H1 (cell line): ENCODE measurements around the gene ATP6V0A4. TPM values are rescaled to one million over a fixed set of nuclear protein-coding genes. Genes with fewer than 3 reads are reported as not detected.

Experiments used
- CTCF ChIA-PET: fragments of 300-600 bp; sonication (Branson Sonifier 250); formaldehyde crosslinking; loops from one replicate; lab custom pipeline; 2021; ENCODE audit not compliant: partially characterized antibody; lab: Charles Lee
- POLR2A ChIA-PET: fragments of 300-600 bp; sonication (Branson Sonifier 250); formaldehyde crosslinking; loops from one replicate; lab custom pipeline; 2021; ENCODE audit warnings: inconsistent platforms; ENCODE audit not compliant: partially characterized antibody; lab: Charles Lee
- DNase-seq, 2 experiments: peaks; one replicate each; pipeline versions ENCODE4 v3.0.0 to v3.0.0-alpha.2; 2010 to 2022; ENCODE audit warnings: low spot score in 2 of 2, low read depth in 1 of 2, mixed read lengths in 1 of 2
- FAIRE-seq: peaks from 2 replicates; lab custom pipeline; 2011; peaks lifted over from hg19 to GRCh38; lab: Jason Lieb, UNC
- H2AFZ ChIP-seq: 2 replicates; pipeline ENCODE4 v1.8.1; 2012; ENCODE audit warnings: low read length, inconsistent platforms
- H2AK5ac ChIP-seq: 2 replicates; pipeline ENCODE4 v1.6.1; 2013; ENCODE audit warnings: low read depth, low read length
- H2BK120ac ChIP-seq: replicated peaks from 2 replicates; pipeline ENCODE3; 2013; ENCODE audit warnings: low read depth, low read length, inconsistent platforms
- H2BK12ac ChIP-seq: 2 replicates; pipeline ENCODE4 v1.6.1; 2013; ENCODE audit warnings: low read depth, low read length
- H2BK15ac ChIP-seq: 2 replicates; pipeline ENCODE4 v1.6.1; 2013; ENCODE audit warnings: low read length
- H2BK20ac ChIP-seq: 2 replicates; pipeline ENCODE4 v1.6.1; 2013; ENCODE audit warnings: low read length
- H2BK5ac ChIP-seq: 2 replicates; pipeline ENCODE4 v1.6.1; 2013; ENCODE audit warnings: low read depth, low read length
- H3K14ac ChIP-seq: 2 replicates; pipeline ENCODE4 v1.6.1; 2013; ENCODE audit warnings: inconsistent platforms; ENCODE audit not compliant: insufficient read length
- H3K18ac ChIP-seq: 2 replicates; pipeline ENCODE4 v1.6.1; 2013; ENCODE audit warnings: low read length; ENCODE audit errors: extremely low read depth
- H3K23ac ChIP-seq: 2 replicates; pipeline ENCODE4 v1.6.1; 2013; ENCODE audit warnings: inconsistent platforms; ENCODE audit not compliant: insufficient read length
- H3K23me2 ChIP-seq: 2 replicates; pipeline ENCODE4 v1.6.1; 2013; ENCODE audit warnings: low read depth, low read length
- H3K27ac ChIP-seq: 2 replicates; pipeline ENCODE4 v1.6.1; 2011; ENCODE audit warnings: low read depth, low read length, inconsistent platforms
- H3K27me3 ChIP-seq, 4 experiments: replicated peaks in 1 of 4; 1 replicate in 1 of 4; 2 replicates in 3 of 4; pipeline versions ENCODE4 v1.6.1 to v1.8.1; 2011 to 2013; ENCODE audit warnings: low read length in 3 of 4, mild to moderate bottlenecking in 3 of 4, inconsistent platforms in 2 of 4, mixed read lengths in 2 of 4, moderate library complexity in 1 of 4; ENCODE audit not compliant: control insufficient read depth in 3 of 4, insufficient read depth in 3 of 4; ENCODE audit errors: extremely low read depth in 1 of 4
- H3K36me3 ChIP-seq, 4 experiments: 2 replicates each; pipeline versions ENCODE4 v1.6.1 to v1.8.1; 2011 to 2013; ENCODE audit warnings: mild to moderate bottlenecking in 4 of 4, low read length in 3 of 4, moderate library complexity in 2 of 4, control low read depth in 1 of 4, inconsistent platforms in 1 of 4; ENCODE audit not compliant: insufficient read depth in 4 of 4, control insufficient read depth in 2 of 4
- H3K4ac ChIP-seq: replicated peaks from 2 replicates; pipeline ENCODE3; 2013; ENCODE audit warnings: low read length, low read depth, mixed read lengths, inconsistent platforms; ENCODE audit not compliant: insufficient read length
- H3K4me1 ChIP-seq, 4 experiments: replicated peaks in 1 of 4; 1 replicate in 1 of 4; 2 replicates in 3 of 4; pipeline versions ENCODE4 v1.6.1 to v1.8.1; 2011 to 2013; ENCODE audit warnings: low read length in 3 of 4, inconsistent platforms in 2 of 4, mixed read lengths in 1 of 4; ENCODE audit not compliant: insufficient read depth in 4 of 4, control insufficient read depth in 3 of 4
- H3K4me2 ChIP-seq, 2 experiments: 2 replicates each; pipeline versions ENCODE4 v1.6.1 to v1.8.1; 2011 to 2013; ENCODE audit warnings: low read depth in 2 of 2, low read length in 2 of 2, control low read depth in 1 of 2, inconsistent platforms in 1 of 2, mild to moderate bottlenecking in 1 of 2; ENCODE audit not compliant: insufficient read depth in 1 of 2
- H3K4me3 ChIP-seq, 4 experiments: fragments of 200-600, 300-600 bp in 1 of 4; sonication (generic), shearing (Covaris generic), sonication (Bioruptor Twin) in 1 of 4; 2 replicates each; pipeline versions ENCODE4 v1.5.1 to v1.8.1; 2011 to 2016; ENCODE audit warnings: low read length in 4 of 4, low read depth in 3 of 4, control low read depth in 2 of 4, inconsistent platforms in 2 of 4, mild to moderate bottlenecking in 2 of 4, mixed read lengths in 1 of 4, moderate library complexity in 1 of 4; ENCODE audit not compliant: insufficient read depth in 2 of 4; ENCODE audit errors: extremely low read depth in 1 of 4
- H3K56ac ChIP-seq: replicated peaks from 2 replicates; pipeline ENCODE3; 2013; ENCODE audit warnings: low read depth, mild to moderate bottlenecking, mixed read lengths, low read length, inconsistent platforms; ENCODE audit not compliant: insufficient read length
- H3K79me1 ChIP-seq: 2 replicates; pipeline ENCODE4 v1.6.1; 2013; ENCODE audit warnings: low read depth, low read length, control low read depth
- H3K79me2 ChIP-seq, 2 experiments: 2 replicates each; pipeline versions ENCODE4 v1.6.1 to v1.8.1; 2012 to 2013; ENCODE audit warnings: low read length in 2 of 2, mild to moderate bottlenecking in 2 of 2, inconsistent platforms in 1 of 2; ENCODE audit not compliant: insufficient read depth in 2 of 2, control insufficient read depth in 1 of 2
- H3K9ac ChIP-seq, 4 experiments: replicated peaks in 1 of 4; 1 replicate in 1 of 4; 2 replicates in 3 of 4; pipeline versions ENCODE4 v1.6.1 to v1.8.1; 2011 to 2013; ENCODE audit warnings: low read depth in 3 of 4, low read length in 3 of 4, control low read depth in 2 of 4, mild to moderate bottlenecking in 2 of 4, moderate library complexity in 2 of 4, inconsistent platforms in 1 of 4; ENCODE audit errors: extremely low read depth in 1 of 4
- H3K9me3 ChIP-seq, 2 experiments: 2 replicates each; pipeline versions ENCODE4 v1.6.1 to v1.8.1; 2012 to 2013; ENCODE audit warnings: mild to moderate bottlenecking in 2 of 2, moderate library complexity in 2 of 2, control low read depth in 1 of 2, inconsistent platforms in 1 of 2, low read depth in 1 of 2, low read length in 1 of 2, mixed read lengths in 1 of 2; ENCODE audit not compliant: insufficient read depth in 2 of 2
- H4K20me1 ChIP-seq, 2 experiments: replicated peaks in 1 of 2; 2 replicates each; pipeline versions ENCODE3 to v1.8.1; 2011 to 2013; ENCODE audit warnings: inconsistent platforms in 2 of 2, low read length in 2 of 2, mild to moderate bottlenecking in 1 of 2; ENCODE audit not compliant: insufficient read depth in 2 of 2, control insufficient read depth in 1 of 2
- H4K5ac ChIP-seq: 2 replicates; pipeline ENCODE4 v1.6.1; 2013; ENCODE audit warnings: low read length, low read depth, mixed read lengths, inconsistent platforms; ENCODE audit not compliant: insufficient read length
- H4K8ac ChIP-seq: 2 replicates; pipeline ENCODE4 v1.8.0; 2013; ENCODE audit warnings: mild to moderate bottlenecking, moderate library complexity, low read length, inconsistent platforms; ENCODE audit not compliant: insufficient read depth; ENCODE audit errors: extremely low read depth
- H4K91ac ChIP-seq: replicated peaks from 2 replicates; pipeline ENCODE3; 2013; ENCODE audit warnings: low read length, mixed read lengths, inconsistent platforms; ENCODE audit not compliant: insufficient read length
- CBX8 ChIP-seq: fragments of 300-800, 300-1000 bp; sonication (generic); IDR thresholded peaks from 2 replicates; pipeline ENCODE4 v1.7.1; 2016; ENCODE audit warnings: low read depth, low read length, borderline replicate concordance
- KDM4A ChIP-seq: IDR thresholded peaks from one replicate; pipeline ENCODE4 v1.7.1; 2012; ENCODE audit warnings: low read depth, mild to moderate bottlenecking, moderate library complexity, low read length, inconsistent platforms; ENCODE audit not compliant: severe bottlenecking
- SRF ChIP-seq: IDR thresholded peaks from 2 replicates; pipeline ENCODE4 v1.6.1; 2011; ENCODE audit warnings: mild to moderate bottlenecking, low read depth, low read length, moderate library complexity
- TAF1 ChIP-seq: IDR thresholded peaks from 2 replicates; pipeline ENCODE4 v1.6.1; 2011; ENCODE audit warnings: mild to moderate bottlenecking, low read depth, low read length
- WGBS, 2 experiments: shearing (Covaris generic) in 1 of 2; methylation state at CpG; one replicate each; pipeline versions ENCODE4 v1.1.6 to v1.1.7; 2013 to 2015; ENCODE audit warnings: low lambda C conversion rate in 2 of 2, mixed read lengths in 2 of 2, inconsistent platforms in 1 of 2, low coverage in 1 of 2, missing lambda C conversion rate in 1 of 2; ENCODE audit not compliant: insufficient replicate concordance in 2 of 2, insufficient coverage in 1 of 2, insufficient read length in 1 of 2; ENCODE audit errors: extremely low coverage in 1 of 2, missing lambda C conversion rate in 1 of 2; 5-methylcytosine and 5-hydroxymethylcytosine counted together
- polyA plus RNA-seq, 7 experiments: library from polyadenylated mRNA; depleted of rRNA in 3 of 7; stranded (reverse) in 5 of 7; unstranded in 2 of 7; fragments of >200 nt in 5 of 7; fragments of 200-250 nt in 2 of 7; gene quantifications; 1 replicate in 5 of 7; 2 replicates in 1 of 7; 4 replicates in 1 of 7; pipeline versions ENCODE4 v1.2.1 to v1.2.3, GENCODE V29; 2011 to 2013; ENCODE audit warnings: missing spikeins in 2 of 7, mixed read lengths in 2 of 7
- total RNA-seq: library from RNA; stranded (reverse); fragmentation: NEBNext Ultra II Directional; extraction: Animal tissue kit (Norgen Biotek cat#: 25700); gene quantifications from 2 replicates; pipeline ENCODE4 v1.2.1, GENCODE V29; 2021

ATP6V0A4 gene
- total and polyA plus RNA-seq, 2 of the 8 experiments (the other 6 are each of a cell fraction or from before 2014, with no cell fraction given), result 0.47 to 1.6 TPM

DNA sequence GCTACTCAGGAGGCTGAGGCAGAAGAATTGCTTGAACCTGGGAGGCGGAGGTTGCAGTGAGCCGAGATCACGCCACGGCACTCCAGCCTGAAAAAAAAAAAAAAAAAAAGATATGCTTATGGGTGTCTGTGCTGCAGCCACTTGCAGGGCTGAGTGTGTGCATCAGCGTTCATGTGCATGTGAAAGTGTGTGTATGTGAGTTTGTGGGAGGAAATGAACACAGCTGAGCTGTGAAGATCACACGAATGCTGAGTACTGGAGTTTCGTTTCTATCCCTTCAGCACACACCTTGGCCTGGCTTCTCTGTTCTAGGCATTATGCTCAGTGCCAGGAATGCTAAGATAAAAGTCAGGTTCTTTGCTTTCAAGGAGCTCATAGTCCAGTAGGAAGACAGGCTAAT is 84.8 kb downstream of the ATP6V0A4 start:
- Histone ChIP-seq H3K18ac (0 out of 2 replicates have a peak overlapping the region, but pooled peaks have one; percentile 6), H4K20me1 (no peaks in the 10 kb centered on the region), H3K9ac (no peak overlapping the region), H2BK15ac (no peak overlapping the region), H3K79me1 (no peaks in the 10 kb centered on the region), H2BK20ac (no peak overlapping the region), H3K4me3 (no peak overlapping the region), H2BK120ac (no peak overlapping the region), H3K27ac (no peak overlapping the region), H3K79me2 (no peaks in the 10 kb centered on the region), H2AFZ (no peak overlapping the region), H4K8ac (no peak overlapping the region), H3K36me3 (no peaks in the 10 kb centered on the region), H3K4me1 (no peaks in the 10 kb centered on the region), H4K5ac (no peak overlapping the region), H2BK5ac (no peak overlapping the region), H3K4ac (no peak overlapping the region), H2BK12ac (no peak overlapping the region), H3K56ac (no peak overlapping the region), H2AK5ac (no peak overlapping the region), H3K4me2 (no peak overlapping the region), H3K27me3 (no peaks in the 10 kb centered on the region), H3K23me2 (no peaks in the 10 kb centered on the region), H3K14ac (no peak overlapping the region), H3K9me3 (no peaks in the 10 kb centered on the region), H4K91ac (no peak overlapping the region), H3K23ac (no peak overlapping the region)
- DNase-seq, result no peak
- no peak for TF ChIP-seq CBX8
- no peak for TF ChIP-seq KDM4A
- TF ChIP-seq SRF, result no peak
- no peak for TF ChIP-seq TAF1
- FAIRE-seq, result no peak
- CTCF ChIA-PET, result interaction anchor here (0.6 to 1.2 kb wide), 4 partner anchors 26 to 306 kb away, joined by 3 to 4 read pairs (median 3); no protein-coding TSS in a partner anchor
- POLR2A ChIA-PET, result no interaction called here
- 89% methylated on average over 5 of the region's 7 CpGs; no CpG with 5 or more reads in 1 of the 2 experiments for WGBS, 2 experiments
